Measurements from ENCODE around the gene IGSF8. TPM values are rescaled to one million over a fixed set of nuclear protein-coding genes. Genes with fewer than 3 reads are reported as not detected.
A peak's percentile ranks its signal among the peaks of the same experiment; 100 is the strongest.

IGSF8 gene
- total and polyA plus RNA-seq, 8 donors = 12.9 to 24.7 (median 18.4) TPM

GRCh38 chr1:160143695-160144094 is 45.3 kb upstream of the IGSF8 start:
- Histone ChIP-seq H3K9me3 (no peaks in the 10 kb centered on the region), H3K36me3 (no peaks in the 10 kb centered on the region), H3K4me3 (no peak overlapping the region), H3K27me3 (no peaks in the 10 kb centered on the region), H3K4me1 (no peaks in the 10 kb centered on the region), H3K27ac (no peak overlapping the region)
- intact Hi-C loops (cut with DNase I) = no loop called here
- FAIRE-seq (no peak), ATAC-seq (peak in 1 of 4 donors; percentile 57), DNase-seq (no peak)
- 19 to 30% methylated on average over 1 of the region's 1 CpG for WGBS, 2 donors
- no peak for TF ChIP-seq CTCF (IDR thresholded peaks at IDR 0.05)

DNA sequence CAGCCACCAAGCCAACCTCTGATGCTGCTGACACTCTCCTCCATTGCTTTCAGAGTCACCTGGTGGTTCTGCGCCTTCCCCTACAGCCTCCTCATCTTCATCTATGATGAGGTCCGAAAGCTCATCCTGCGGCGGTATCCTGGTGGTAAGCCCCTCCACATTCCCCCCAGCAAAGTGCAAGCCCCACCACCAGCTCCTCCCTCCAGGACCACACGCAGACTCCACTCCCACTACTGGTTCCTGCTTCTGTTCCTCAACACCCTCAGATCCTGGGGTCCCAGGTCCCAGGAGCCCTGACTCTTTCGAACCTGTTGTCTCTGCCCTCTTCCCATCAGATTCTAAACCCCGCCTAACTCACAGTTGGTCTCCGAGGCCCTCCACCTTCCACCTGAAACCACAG is 41.4 kb upstream of the IGSF8 start:
- no peaks in the 10 kb centered on the region for H3K9me3 ChIP-seq
- 84 to 88% methylated on average over 8 of the region's 8 CpGs for WGBS, 2 donors
- H3K4me1 ChIP-seq = no peaks in the 10 kb centered on the region
- FAIRE-seq (no peak), DNase-seq (no peak), ATAC-seq (no peak)
- TF ChIP-seq CTCF (IDR thresholded peaks at IDR 0.05) = no peak
- no peak overlapping the region for H3K27ac ChIP-seq
- intact Hi-C loops (cut with DNase I) = no loop called here
- no peak overlapping the region for H3K4me3 ChIP-seq
- no peaks in the 10 kb centered on the region for H3K27me3 ChIP-seq
- H3K36me3 ChIP-seq = no peaks in the 10 kb centered on the region

DNA sequence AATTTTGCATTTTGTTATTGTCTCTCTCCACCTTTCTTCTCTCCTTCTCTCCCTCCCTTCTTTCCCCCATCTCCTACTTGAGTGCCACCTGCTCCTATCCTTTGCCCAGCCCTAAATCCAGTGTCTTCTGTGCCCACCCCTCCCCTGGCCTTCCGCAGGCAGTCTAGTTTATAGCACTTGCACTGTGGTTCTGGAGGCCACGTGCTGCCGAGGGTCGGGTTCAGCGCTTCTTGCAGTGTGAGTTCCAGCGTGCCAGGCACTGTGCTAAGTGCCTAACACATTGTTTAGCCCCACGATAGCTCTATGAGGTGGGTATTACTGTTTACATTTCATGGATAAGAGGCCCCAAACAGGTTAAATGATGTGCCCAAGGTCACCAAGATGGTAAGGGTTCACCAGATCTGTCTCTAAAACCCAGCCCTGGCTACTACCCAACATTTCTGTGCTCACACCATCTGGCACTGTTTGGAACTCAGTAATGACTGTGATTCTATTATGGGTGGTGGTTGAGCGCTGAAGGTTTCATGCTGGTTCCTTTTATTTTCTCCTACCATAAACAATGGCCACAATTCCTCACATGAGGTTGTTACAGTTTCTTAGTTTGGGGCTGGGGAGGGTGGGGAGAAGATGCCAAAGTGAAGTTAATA is 38.9 kb upstream of the IGSF8 start:
- intact Hi-C loops (cut with DNase I) = no loop called here
- 75 to 85% methylated on average over 8 of the region's 8 CpGs for WGBS, 2 donors
- ATAC-seq = no peak
- no peak overlapping the region for H3K27ac ChIP-seq
- H3K36me3 ChIP-seq = no peaks in the 10 kb centered on the region
- no peak for DNase-seq
- H3K4me3 ChIP-seq = no peak overlapping the region
- no peaks in the 10 kb centered on the region for H3K9me3 ChIP-seq
- H3K27me3 ChIP-seq = no peaks in the 10 kb centered on the region
- H3K4me1 ChIP-seq = no peaks in the 10 kb centered on the region
- no peak for FAIRE-seq
- no peak for TF ChIP-seq CTCF (IDR thresholded peaks at IDR 0.05)

GRCh38 chr1:160136926-160137200 is 38.4 kb upstream of the IGSF8 start:
- Histone ChIP-seq H3K4me3 (no peak overlapping the region), H3K27me3 (no peaks in the 10 kb centered on the region), H3K27ac (no peak overlapping the region), H3K9me3 (no peaks in the 10 kb centered on the region), H3K4me1 (no peaks in the 10 kb centered on the region), H3K36me3 (no peaks in the 10 kb centered on the region)
- intact Hi-C loops (cut with DNase I) = no loop called here
- no peak for DNase-seq
- no peak for FAIRE-seq
- WGBS, 2 donors = 87 to 91% methylated on average over 5 of the region's 5 CpGs
- TF ChIP-seq CTCF (IDR thresholded peaks at IDR 0.05) = no peak
- ATAC-seq = no peak

- intact Hi-C loops (cut with DNase I) = no loop called here
- FAIRE-seq (no peak), DNase-seq (no peak), ATAC-seq (no peak)
- Histone ChIP-seq H3K4me1 (no peaks in the 10 kb centered on the region), H3K9me3 (no peaks in the 10 kb centered on the region), H3K27me3 (no peaks in the 10 kb centered on the region), H3K27ac (no peak overlapping the region), H3K4me3 (no peak overlapping the region), H3K36me3 (no peaks in the 10 kb centered on the region)
- TF ChIP-seq CTCF (IDR thresholded peaks at IDR 0.05) = no peak
- WGBS, 2 donors = 75 to 84% methylated on average over 22 of the region's 22 CpGs
Observed at GRCh38 chr1:160136121-160136925, 37.9 kb upstream of the IGSF8 start.
